Cardiac muscle cell (in vitro differentiated cells and primary cell): ENCODE data around the gene SLC24A5. TPM values are rescaled to one million over a fixed set of nuclear protein-coding genes. Genes with fewer than 3 reads are reported as not detected.

Experiments used
- DNase-seq, 2 donors: peaks; one replicate each; pipeline versions ENCODE4 v3.0.0 to v3.0.0-alpha.2; 2010 to 2017; ENCODE audit warnings: low read depth in 1 of 2, low spot score in 1 of 2
- H3K27ac ChIP-seq: fragments of 200-600 bp; sonication (generic); 2 replicates; pipeline ENCODE4 v1.5.1; 2016
- H3K27me3 ChIP-seq: fragments of 200-600 bp; sonication (generic); 2 replicates; pipeline ENCODE4 v1.6.0; 2016; ENCODE audit warnings: control low read depth
- H3K36me3 ChIP-seq: fragments of 200-600 bp; sonication (generic); 2 replicates; pipeline ENCODE4 v1.5.1; 2016; ENCODE audit warnings: control low read depth
- H3K4me1 ChIP-seq: fragments of 200-600 bp; sonication (generic); 2 replicates; pipeline ENCODE4 v1.8.1; 2017; ENCODE audit warnings: low read depth, mild to moderate bottlenecking, mixed run types
- H3K4me3 ChIP-seq: fragments of 200-600 bp; sonication (generic); 2 replicates; pipeline ENCODE4 v1.5.1; 2016; ENCODE audit warnings: mild to moderate bottlenecking
- H3K9me3 ChIP-seq: fragments of 200-600 bp; sonication (generic); 2 replicates; pipeline ENCODE4 v1.5.1; 2017; ENCODE audit warnings: low read depth, mild to moderate bottlenecking, control low read depth
- polyA plus RNA-seq: library from polyadenylated mRNA; unstranded; fragments of >200 nt; fragmentation: Nextera tagmentation; extraction: Ambion mirVana; gene quantifications from 2 replicates; pipeline ENCODE4 v1.2.1, GENCODE V29; 2016
- total RNA-seq: library from RNA; depleted of rRNA; stranded (reverse); fragments of >200 nt; gene quantifications from 2 replicates; pipeline ENCODE4 v1.2.3, GENCODE V29; 2016
- TF ChIP-seq, protein P1 (sequence below): IDR thresholded peaks from 2 replicates; pipeline ENCODE4 v1.5.1; 2012; ENCODE audit warnings: low read depth, mild to moderate bottlenecking, low read length

The SLC24A5 gene
- total and polyA plus RNA-seq, 2 experiments from 2014 or later, result not detected

DNA sequence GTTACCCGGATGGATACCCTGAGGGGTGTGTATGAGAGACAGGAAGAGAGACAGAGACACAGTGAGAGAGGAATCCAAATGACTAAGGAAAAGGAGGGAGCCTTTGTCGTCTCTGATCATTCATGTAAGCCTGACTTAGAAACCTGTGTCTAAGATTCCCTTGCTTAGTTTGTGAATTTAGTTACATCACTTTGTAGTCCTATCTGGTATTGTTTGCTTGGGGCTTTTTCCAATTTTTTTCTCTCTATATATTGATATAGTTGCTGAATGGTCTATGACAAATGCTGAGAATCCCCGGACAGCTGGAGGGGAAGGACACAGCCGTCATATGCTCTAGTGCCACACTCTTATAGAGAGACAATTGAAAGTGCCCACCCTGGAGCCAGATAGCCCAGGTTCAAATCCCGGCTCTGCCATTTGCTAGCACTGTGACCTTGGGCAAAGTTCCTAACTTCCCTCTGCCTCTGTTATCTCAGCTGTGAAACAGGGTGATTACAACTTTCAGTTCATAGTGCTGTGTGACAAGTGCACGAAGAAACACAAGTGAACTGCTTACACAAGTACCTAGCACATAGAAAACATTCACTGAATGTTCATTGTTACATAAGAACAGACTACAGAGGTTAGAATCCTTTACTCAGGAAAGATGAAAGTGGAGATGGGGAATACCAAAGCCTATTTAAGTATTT lies 6.0 kb downstream of the SLC24A5 start:
- no peak for DNase-seq
- TF ChIP-seq, protein P1, sequence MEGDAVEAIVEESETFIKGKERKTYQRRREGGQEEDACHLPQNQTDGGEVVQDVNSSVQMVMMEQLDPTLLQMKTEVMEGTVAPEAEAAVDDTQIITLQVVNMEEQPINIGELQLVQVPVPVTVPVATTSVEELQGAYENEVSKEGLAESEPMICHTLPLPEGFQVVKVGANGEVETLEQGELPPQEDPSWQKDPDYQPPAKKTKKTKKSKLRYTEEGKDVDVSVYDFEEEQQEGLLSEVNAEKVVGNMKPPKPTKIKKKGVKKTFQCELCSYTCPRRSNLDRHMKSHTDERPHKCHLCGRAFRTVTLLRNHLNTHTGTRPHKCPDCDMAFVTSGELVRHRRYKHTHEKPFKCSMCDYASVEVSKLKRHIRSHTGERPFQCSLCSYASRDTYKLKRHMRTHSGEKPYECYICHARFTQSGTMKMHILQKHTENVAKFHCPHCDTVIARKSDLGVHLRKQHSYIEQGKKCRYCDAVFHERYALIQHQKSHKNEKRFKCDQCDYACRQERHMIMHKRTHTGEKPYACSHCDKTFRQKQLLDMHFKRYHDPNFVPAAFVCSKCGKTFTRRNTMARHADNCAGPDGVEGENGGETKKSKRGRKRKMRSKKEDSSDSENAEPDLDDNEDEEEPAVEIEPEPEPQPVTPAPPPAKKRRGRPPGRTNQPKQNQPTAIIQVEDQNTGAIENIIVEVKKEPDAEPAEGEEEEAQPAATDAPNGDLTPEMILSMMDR, result no peak
- H3K36me3 ChIP-seq, result no peaks in the 10 kb centered on the region
- no peak overlapping the region for H3K4me3 ChIP-seq
- H3K27me3 ChIP-seq, result no peaks in the 10 kb centered on the region
- no peaks in the 10 kb centered on the region for H3K4me1 ChIP-seq
- no peaks in the 10 kb centered on the region for H3K9me3 ChIP-seq
- no peak overlapping the region for H3K27ac ChIP-seq

- Histone ChIP-seq H3K9me3 (no peaks in the 10 kb centered on the region), H3K27ac (no peak overlapping the region), H3K36me3 (no peaks in the 10 kb centered on the region), H3K4me1 (no peaks in the 10 kb centered on the region), H3K4me3 (no peak overlapping the region), H3K27me3 (no peaks in the 10 kb centered on the region)
- TF ChIP-seq, protein P1, result no peak
- DNase-seq, result no peak
Measured at GRCh38 chr15:48131324-48131723, 10.5 kb downstream of the SLC24A5 start.

DNA sequence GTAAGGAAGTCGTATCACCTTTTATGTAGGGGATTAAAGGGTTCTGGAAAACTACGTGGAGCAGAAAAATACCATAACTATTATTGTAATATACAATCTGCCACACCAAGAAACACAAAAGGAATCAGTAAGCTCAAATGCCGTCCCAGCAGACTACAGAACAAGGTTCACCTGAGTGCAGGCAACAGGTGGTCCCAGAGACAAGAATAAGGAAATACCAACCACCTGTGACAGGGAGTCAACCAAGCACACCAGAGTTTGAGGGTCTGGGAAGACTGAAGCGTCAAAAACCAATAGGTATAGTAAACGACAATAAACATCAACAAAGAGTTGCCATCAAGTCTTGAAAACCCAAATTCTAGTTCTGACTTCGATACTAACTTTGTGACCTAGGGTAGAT lies 12.1 kb downstream of the SLC24A5 start:
- H3K4me3 ChIP-seq, result no peak overlapping the region
- H3K27ac ChIP-seq, result no peak overlapping the region
- H3K9me3 ChIP-seq, result no peaks in the 10 kb centered on the region
- H3K4me1 ChIP-seq, result no peaks in the 10 kb centered on the region
- no peak for DNase-seq
- H3K27me3 ChIP-seq, result no peaks in the 10 kb centered on the region
- H3K36me3 ChIP-seq, result no peaks in the 10 kb centered on the region
- TF ChIP-seq, protein P1, result no peak

GRCh38 chr15:48143856-48144255 lies 23.1 kb downstream of the SLC24A5 start:
- Histone ChIP-seq H3K36me3 (peaks cover 23% of the 10 kb centered on the region), H3K4me1 (no peaks in the 10 kb centered on the region), H3K27ac (no peak overlapping the region), H3K4me3 (no peak overlapping the region), H3K9me3 (no peaks in the 10 kb centered on the region), H3K27me3 (no peaks in the 10 kb centered on the region)
- TF ChIP-seq, protein P1, result no peak
- no peak for DNase-seq

- no peaks in the 10 kb centered on the region for H3K27me3 ChIP-seq
- no peak overlapping the region for H3K4me3 ChIP-seq
- DNase-seq, result peak in 1 of 2 donors; percentile 8
- peaks cover 23% of the 10 kb centered on the region for H3K36me3 ChIP-seq
- TF ChIP-seq, protein P1, result no peak
- H3K27ac ChIP-seq, result no peak overlapping the region
- no peaks in the 10 kb centered on the region for H3K9me3 ChIP-seq
- H3K4me1 ChIP-seq, result no peaks in the 10 kb centered on the region
Measured at GRCh38 chr15:48144889-48145288, 24.1 kb downstream of the SLC24A5 start.
